ENCODE data around the gene CLRN1. TPM values are rescaled to one million over a fixed set of nuclear protein-coding genes. Genes with fewer than 3 reads are reported as not detected.

The CLRN1 gene
- total RNA-seq, 2 experiments from 2014 or later: not detected

DNA sequence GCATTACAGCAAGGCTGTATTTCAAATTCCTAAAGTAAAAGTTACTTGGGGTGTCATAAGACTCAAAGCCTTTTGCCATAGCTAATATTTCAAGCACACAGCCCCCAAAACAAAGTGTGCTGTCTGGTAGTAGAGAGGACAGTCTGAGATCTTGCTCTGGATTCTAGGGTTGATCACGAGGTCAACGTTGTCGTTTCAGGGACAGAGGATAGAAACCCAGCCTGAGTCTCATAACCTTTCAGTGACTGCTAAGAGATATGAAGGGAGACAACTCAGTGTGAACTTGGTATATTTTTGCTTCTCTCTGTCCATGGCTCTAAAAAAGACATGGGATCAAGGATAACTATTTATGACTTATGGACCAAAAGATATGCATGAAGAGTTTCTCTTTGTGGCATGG, 41.7 kb downstream of the CLRN1 start:
- peaks cover 7% of the 10 kb centered on the region for H3K27me3 Mint-ChIP-seq (ENCODE audit: low read depth)
- H3K9me3 Mint-ChIP-seq: no peaks in the 10 kb centered on the region
- H3K36me3 Mint-ChIP-seq (ENCODE audit: low read depth): no peaks in the 10 kb centered on the region
- DNase-seq: no peak
- no peak overlapping the region for H3K4me3 Mint-ChIP-seq
- no peaks in the 10 kb centered on the region for H3K4me1 Mint-ChIP-seq (ENCODE audit: low read depth)
- CTCF ChIA-PET: no interaction called here
- intact Hi-C loops (cut with micrococcal nuclease): no loop called here
- H3K27ac Mint-ChIP-seq: no peak overlapping the region

GRCh38 chr3:150928234-150928633, 44.3 kb downstream of the CLRN1 start:
- Mint-ChIP-seq H3K27ac (no peak overlapping the region), H3K36me3 (ENCODE audit: low read depth) (no peaks in the 10 kb centered on the region), H3K27me3 (ENCODE audit: low read depth) (peaks cover 9% of the 10 kb centered on the region), H3K4me1 (ENCODE audit: low read depth) (peaks cover 4% of the 10 kb centered on the region), H3K9me3 (no peaks in the 10 kb centered on the region), H3K4me3 (no peak overlapping the region)
- no peak for DNase-seq
- CTCF ChIA-PET: interaction anchor here (2.2 kb wide), 1 partner anchor 217 kb away, joined by 10 read pairs; no protein-coding TSS in a partner anchor
- intact Hi-C loops (cut with micrococcal nuclease): loop anchor here (5.0 kb wide), 1 partner anchor 354 kb away; no protein-coding TSS in a partner anchor

DNA sequence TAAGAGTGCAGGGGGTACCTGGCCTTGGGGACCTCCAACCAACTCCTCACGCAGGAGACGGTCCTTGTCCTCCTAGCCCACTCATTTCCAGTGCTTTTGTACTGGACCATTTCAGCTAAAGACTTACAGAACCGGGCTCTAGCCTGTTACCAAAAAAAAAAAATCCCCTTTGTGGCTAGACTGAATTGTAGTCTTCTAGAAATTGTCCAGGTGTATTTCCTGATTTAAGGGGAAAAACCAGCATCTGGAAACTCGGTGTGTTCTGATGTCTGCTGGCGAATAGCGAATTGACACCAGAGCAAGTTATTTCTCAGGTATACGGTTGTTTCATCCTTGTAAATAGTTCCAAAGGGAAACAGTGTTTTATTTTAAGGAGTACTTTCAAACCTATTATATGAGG, 46.2 kb downstream of the CLRN1 start:
- intact Hi-C loops (cut with micrococcal nuclease): loop anchor here (5.0 kb wide), 1 partner anchor 356 kb away; no protein-coding TSS in a partner anchor
- no peak for DNase-seq
- H3K4me3 Mint-ChIP-seq: no peak overlapping the region
- H3K27ac Mint-ChIP-seq: no peak overlapping the region
- H3K9me3 Mint-ChIP-seq: no peaks in the 10 kb centered on the region
- no peaks in the 10 kb centered on the region for H3K36me3 Mint-ChIP-seq (ENCODE audit: low read depth)
- CTCF ChIA-PET: interaction anchor here (0.6 to 2.7 kb wide), 8 partner anchors 26 to 228 kb away, joined by 3 to 11 read pairs (median 4); partner anchors contain the start of gene MED12L
- H3K4me1 Mint-ChIP-seq (ENCODE audit: low read depth): peaks cover 4% of the 10 kb centered on the region
- H3K27me3 Mint-ChIP-seq (ENCODE audit: low read depth): peaks cover 5% of the 10 kb centered on the region

GRCh38 chr3:150925751-150926201, 46.8 kb downstream of the CLRN1 start:
- DNase-seq: peak; percentile 72
- no peaks in the 10 kb centered on the region for H3K36me3 Mint-ChIP-seq (ENCODE audit: low read depth)
- H3K4me3 Mint-ChIP-seq: peak overlapping the region; percentile 39
- CTCF ChIA-PET: interaction anchor here (0.6 to 2.8 kb wide), 12 partner anchors 25 to 372 kb away, joined by 3 to 14 read pairs (median 4); partner anchors contain the start of gene MED12L
- H3K9me3 Mint-ChIP-seq: no peaks in the 10 kb centered on the region
- no peak overlapping the region for H3K27ac Mint-ChIP-seq
- intact Hi-C loops (cut with micrococcal nuclease): loop anchor here (1.0 to 5.0 kb wide), 3 partner anchors 161 to 357 kb away; no protein-coding TSS in a partner anchor
- H3K27me3 Mint-ChIP-seq (ENCODE audit: low read depth): peaks cover 5% of the 10 kb centered on the region
- H3K4me1 Mint-ChIP-seq (ENCODE audit: low read depth): peaks cover 4% of the 10 kb centered on the region

GRCh38 chr3:150922611-150923010, 49.9 kb downstream of the CLRN1 start:
- CTCF ChIA-PET: no interaction called here
- DNase-seq: no peak
- Mint-ChIP-seq H3K9me3 (no peaks in the 10 kb centered on the region), H3K4me3 (no peak overlapping the region), H3K36me3 (ENCODE audit: low read depth) (no peaks in the 10 kb centered on the region), H3K27ac (no peak overlapping the region), H3K4me1 (ENCODE audit: low read depth) (peaks cover 4% of the 10 kb centered on the region), H3K27me3 (ENCODE audit: low read depth) (peaks cover 5% of the 10 kb centered on the region)
- intact Hi-C loops (cut with micrococcal nuclease): no loop called here

GRCh38 chr3:150921209-150921608, 51.3 kb downstream of the CLRN1 start:
- Mint-ChIP-seq H3K27me3 (ENCODE audit: low read depth) (peaks cover 5% of the 10 kb centered on the region), H3K27ac (no peak overlapping the region), H3K4me1 (ENCODE audit: low read depth) (peaks cover 4% of the 10 kb centered on the region), H3K9me3 (no peaks in the 10 kb centered on the region), H3K36me3 (ENCODE audit: low read depth) (no peaks in the 10 kb centered on the region), H3K4me3 (no peak overlapping the region)
- intact Hi-C loops (cut with micrococcal nuclease): no loop called here
- CTCF ChIA-PET: no interaction called here
- DNase-seq: no peak

DNA sequence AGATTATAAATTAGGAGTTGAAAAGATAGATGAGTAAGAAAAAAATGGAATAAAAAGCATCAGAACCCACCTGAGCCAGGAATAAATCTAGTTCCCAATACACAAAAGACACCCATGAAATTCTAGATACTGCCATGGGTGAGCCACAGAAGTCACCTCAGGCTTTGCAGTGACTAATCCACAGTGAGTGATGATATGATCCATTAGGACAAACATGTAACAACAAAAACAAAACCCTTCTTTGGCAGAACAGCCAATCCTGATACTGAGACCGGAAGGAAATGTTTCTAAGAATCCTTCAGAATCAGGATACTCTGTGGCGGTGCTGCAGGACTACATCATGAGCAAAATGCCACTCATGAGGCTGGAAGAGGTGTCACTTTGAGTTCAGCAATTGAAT, 52.3 kb downstream of the CLRN1 start:
- H3K27me3 Mint-ChIP-seq (ENCODE audit: low read depth): peaks cover 4% of the 10 kb centered on the region
- CTCF ChIA-PET: no interaction called here
- DNase-seq: no peak
- H3K9me3 Mint-ChIP-seq: no peaks in the 10 kb centered on the region
- intact Hi-C loops (cut with micrococcal nuclease): no loop called here
- H3K4me1 Mint-ChIP-seq (ENCODE audit: low read depth): no peaks in the 10 kb centered on the region
- no peaks in the 10 kb centered on the region for H3K36me3 Mint-ChIP-seq (ENCODE audit: low read depth)
- H3K27ac Mint-ChIP-seq: no peak overlapping the region
- H3K4me3 Mint-ChIP-seq: no peak overlapping the region

- no peaks in the 10 kb centered on the region for H3K4me1 Mint-ChIP-seq (ENCODE audit: low read depth)
- peaks cover 4% of the 10 kb centered on the region for H3K27me3 Mint-ChIP-seq (ENCODE audit: low read depth)
- H3K9me3 Mint-ChIP-seq: no peaks in the 10 kb centered on the region
- H3K36me3 Mint-ChIP-seq (ENCODE audit: low read depth): no peaks in the 10 kb centered on the region
- CTCF ChIA-PET: interaction anchor here (1.2 kb wide), 1 partner anchor 196 kb away, joined by 3 read pairs; no protein-coding TSS in a partner anchor
- no peak overlapping the region for H3K4me3 Mint-ChIP-seq
- DNase-seq: no peak
- no peak overlapping the region for H3K27ac Mint-ChIP-seq
- intact Hi-C loops (cut with micrococcal nuclease): no loop called here
Measured at GRCh38 chr3:150917951-150918350, 54.6 kb downstream of the CLRN1 start.

DNA sequence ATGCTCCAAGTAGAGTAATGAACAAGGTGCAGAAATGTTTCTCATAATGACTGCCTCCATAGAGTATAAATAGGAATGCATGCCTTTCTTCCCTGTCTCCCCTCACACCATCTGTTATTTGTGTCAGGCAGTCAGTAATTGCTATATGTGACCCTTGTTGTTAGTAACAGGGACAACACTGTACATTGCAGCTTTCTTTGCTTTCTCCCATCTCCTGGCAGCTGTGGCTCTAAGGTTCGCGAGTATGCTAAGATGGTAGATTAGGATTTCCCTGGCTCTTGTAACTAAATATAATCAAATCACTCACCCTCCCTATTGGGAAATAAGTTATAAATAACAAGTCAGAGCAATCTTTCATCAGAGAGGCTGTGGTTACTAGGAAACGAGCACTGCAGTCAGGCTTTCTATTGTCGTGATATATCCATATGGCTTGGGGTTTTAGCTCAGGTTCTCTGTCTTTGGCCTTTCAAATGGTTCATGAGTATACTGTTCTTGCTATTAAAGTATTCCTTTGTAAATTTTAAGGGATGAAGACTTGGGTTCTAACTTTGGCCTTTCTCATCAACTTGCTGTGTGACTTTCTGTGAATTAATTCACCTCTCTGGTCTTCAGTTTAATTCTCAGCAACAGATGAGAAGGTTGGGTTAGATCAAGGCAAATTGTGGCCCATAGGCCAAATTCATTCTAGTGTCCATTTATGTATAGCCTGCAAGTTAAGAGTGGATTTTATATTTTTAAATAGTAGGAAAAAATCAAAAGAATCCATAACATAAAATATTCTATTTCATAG, 59.2 kb downstream of the CLRN1 start:
- Mint-ChIP-seq H3K36me3 (ENCODE audit: low read depth) (no peaks in the 10 kb centered on the region), H3K27me3 (ENCODE audit: low read depth) (peaks cover 11% of the 10 kb centered on the region), H3K4me3 (no peak overlapping the region), H3K9me3 (no peaks in the 10 kb centered on the region), H3K4me1 (ENCODE audit: low read depth) (no peaks in the 10 kb centered on the region), H3K27ac (no peak overlapping the region)
- CTCF ChIA-PET: no interaction called here
- DNase-seq: no peak
- intact Hi-C loops (cut with micrococcal nuclease): no loop called here

DNA sequence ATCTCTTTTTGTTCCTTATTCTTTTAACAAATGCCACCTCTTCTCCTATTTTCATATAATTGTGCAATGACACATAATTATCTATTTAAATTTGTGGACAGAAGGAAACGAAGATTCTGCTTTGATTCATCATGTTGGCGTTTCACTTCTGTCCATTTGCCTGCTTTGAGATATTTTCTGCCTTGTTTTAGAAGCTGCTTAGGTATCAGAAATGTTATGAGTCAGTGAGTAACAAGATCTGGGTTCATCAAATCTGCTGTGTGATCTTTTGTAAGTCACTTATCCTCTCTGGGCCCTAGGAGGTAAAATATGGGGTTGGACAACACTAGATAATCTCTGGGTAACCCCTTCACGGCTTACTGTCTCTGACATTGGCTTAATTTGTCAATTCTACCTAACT, 60.0 kb downstream of the CLRN1 start:
- Mint-ChIP-seq H3K4me1 (ENCODE audit: low read depth) (no peaks in the 10 kb centered on the region), H3K36me3 (ENCODE audit: low read depth) (no peaks in the 10 kb centered on the region), H3K27me3 (ENCODE audit: low read depth) (peaks cover 17% of the 10 kb centered on the region), H3K4me3 (no peak overlapping the region), H3K27ac (no peak overlapping the region), H3K9me3 (no peaks in the 10 kb centered on the region)
- DNase-seq: no peak
- CTCF ChIA-PET: interaction anchor here (1.2 kb wide), 1 partner anchor 11 kb away, joined by 3 read pairs; no protein-coding TSS in a partner anchor
- intact Hi-C loops (cut with micrococcal nuclease): no loop called here

GRCh38 chr3:150911771-150912170, 60.8 kb downstream of the CLRN1 start:
- intact Hi-C loops (cut with micrococcal nuclease): no loop called here
- CTCF ChIA-PET: interaction anchor here (1.2 kb wide), 1 partner anchor 11 kb away, joined by 3 read pairs; no protein-coding TSS in a partner anchor
- H3K27ac Mint-ChIP-seq: no peak overlapping the region
- no peaks in the 10 kb centered on the region for H3K9me3 Mint-ChIP-seq
- no peaks in the 10 kb centered on the region for H3K4me1 Mint-ChIP-seq (ENCODE audit: low read depth)
- DNase-seq: no peak
- no peak overlapping the region for H3K4me3 Mint-ChIP-seq
- no peaks in the 10 kb centered on the region for H3K36me3 Mint-ChIP-seq (ENCODE audit: low read depth)
- peaks cover 20% of the 10 kb centered on the region for H3K27me3 Mint-ChIP-seq (ENCODE audit: low read depth)

- Mint-ChIP-seq H3K36me3 (ENCODE audit: low read depth) (no peaks in the 10 kb centered on the region), H3K9me3 (no peaks in the 10 kb centered on the region), H3K4me1 (ENCODE audit: low read depth) (no peaks in the 10 kb centered on the region), H3K4me3 (no peak overlapping the region), H3K27me3 (ENCODE audit: low read depth) (peaks cover 24% of the 10 kb centered on the region), H3K27ac (no peak overlapping the region)
- CTCF ChIA-PET: no interaction called here
- intact Hi-C loops (cut with micrococcal nuclease): no loop called here
- DNase-seq: no peak
Measured at GRCh38 chr3:150906461-150906860, 66.1 kb downstream of the CLRN1 start.

- H3K27ac Mint-ChIP-seq: no peak overlapping the region
- H3K9me3 Mint-ChIP-seq: no peaks in the 10 kb centered on the region
- no peak overlapping the region for H3K4me3 Mint-ChIP-seq
Measured at GRCh38 chr3:150905746-150906145, 66.8 kb downstream of the CLRN1 start.

More at GRCh38 chr3:150905746-150906145, 66.8 kb downstream of the CLRN1 start:
- no peak for DNase-seq
- no peaks in the 10 kb centered on the region for H3K36me3 Mint-ChIP-seq (ENCODE audit: low read depth)
- H3K4me1 Mint-ChIP-seq (ENCODE audit: low read depth): no peaks in the 10 kb centered on the region
- intact Hi-C loops (cut with micrococcal nuclease): no loop called here
- CTCF ChIA-PET: no interaction called here
- peaks cover 20% of the 10 kb centered on the region for H3K27me3 Mint-ChIP-seq (ENCODE audit: low read depth)

All from activated naive CD4-positive, alpha-beta T cell treated with anti-CD3 and anti-CD28 coated beads for 36 hours (primary cell).